Liver (tissue), 9 donors: ENCODE results near the gene TPRN. TPM values are rescaled to one million over a fixed set of nuclear protein-coding genes. Genes with fewer than 3 reads are reported as not detected.
A peak's percentile ranks its signal among the peaks of the same experiment; 100 is the strongest.

ENCODE experiments used
- DNase-seq: peaks from one replicate; pipeline ENCODE4 v3.0.0-alpha.2; 2017; ENCODE audit warnings: low spot score
- H3K27ac ChIP-seq, 2 donors: one replicate each; pipeline ENCODE4 v1.7.0; 2013; ENCODE audit warnings: inconsistent platforms in 2 of 2, low read length in 2 of 2, control low read depth in 1 of 2, low read depth in 1 of 2, mild to moderate bottlenecking in 1 of 2
- H3K27me3 ChIP-seq, 4 donors: one replicate each; pipeline versions ENCODE4 v1.6.1 to v1.7.0; 2013; ENCODE audit warnings: low read length in 3 of 4, inconsistent platforms in 1 of 4, mild to moderate bottlenecking in 1 of 4, moderate library complexity in 1 of 4; ENCODE audit not compliant: control insufficient read depth in 4 of 4, insufficient read depth in 4 of 4
- H3K36me3 ChIP-seq, 4 donors: one replicate each; pipeline versions ENCODE4 v1.6.1 to v1.7.0; 2013; ENCODE audit warnings: low read length in 3 of 4, mild to moderate bottlenecking in 3 of 4, low read depth in 1 of 4, moderate library complexity in 1 of 4; ENCODE audit not compliant: control insufficient read depth in 4 of 4, insufficient read depth in 3 of 4
- H3K4me1 ChIP-seq, 4 donors: one replicate each; pipeline versions ENCODE4 v1.6.1 to v1.7.0; 2013; ENCODE audit warnings: low read length in 3 of 4, mild to moderate bottlenecking in 3 of 4, moderate library complexity in 1 of 4; ENCODE audit not compliant: control insufficient read depth in 4 of 4, insufficient read depth in 4 of 4
- H3K4me3 ChIP-seq, 3 donors: one replicate each; pipeline versions ENCODE4 v1.6.1 to v1.7.0; 2013; ENCODE audit warnings: low read length in 3 of 3, control low read depth in 1 of 3, low read depth in 1 of 3, mild to moderate bottlenecking in 1 of 3
- H3K9ac ChIP-seq, 2 donors: one replicate each; pipeline ENCODE4 v1.7.0; 2013; ENCODE audit warnings: low read length in 2 of 2, mild to moderate bottlenecking in 2 of 2, moderate library complexity in 2 of 2, control low read depth in 1 of 2, low read depth in 1 of 2
- H3K9me3 ChIP-seq, 4 donors: one replicate each; pipeline versions ENCODE4 v1.6.1 to v1.7.0; 2013; ENCODE audit warnings: low read length in 3 of 4; ENCODE audit not compliant: control insufficient read depth in 4 of 4
- EGR1 ChIP-seq, 2 donors: IDR thresholded peaks; 2 replicates each; pipeline ENCODE4 v1.6.1; 2016 to 2018; ENCODE audit warnings: antibody characterized with exemption in 2 of 2, low read depth in 2 of 2
- FOXA2 ChIP-seq: IDR thresholded peaks from 2 replicates; pipeline ENCODE4 v1.6.1; 2016; ENCODE audit warnings: antibody characterized with exemption
- GABPA ChIP-seq, 2 donors: IDR thresholded peaks in 1 of 2; conservative IDR thresholded peaks in 1 of 2; 2 replicates each; pipeline ENCODE4 v1.6.1; 2016; ENCODE audit warnings: antibody characterized with exemption in 2 of 2, mild to moderate bottlenecking in 1 of 2, moderate library complexity in 1 of 2
- HNF4A ChIP-seq, 2 donors: conservative IDR thresholded peaks; 2 replicates each; pipeline ENCODE4 v1.6.1; 2016; ENCODE audit warnings: antibody characterized with exemption in 2 of 2, mild to moderate bottlenecking in 2 of 2
- HNF4G ChIP-seq: IDR thresholded peaks from 2 replicates; pipeline ENCODE4 v1.6.1; 2016; ENCODE audit warnings: antibody characterized with exemption
- JUND ChIP-seq, 2 donors: IDR thresholded peaks; 2 replicates each; pipeline ENCODE4 v1.6.1; 2016; ENCODE audit warnings: antibody characterized with exemption in 2 of 2
- NR2F2 ChIP-seq: IDR thresholded peaks from 2 replicates; pipeline ENCODE4 v1.6.1; 2016; ENCODE audit warnings: antibody characterized with exemption
- RAD21 ChIP-seq, 2 donors: IDR thresholded peaks; 2 replicates each; pipeline ENCODE4 v1.6.1; 2016; ENCODE audit warnings: antibody characterized with exemption in 2 of 2, mild to moderate bottlenecking in 2 of 2
- RXRA ChIP-seq, 2 donors: IDR thresholded peaks; 2 replicates each; pipeline ENCODE4 v1.6.1; 2017 to 2018; ENCODE audit warnings: antibody characterized with exemption in 2 of 2, mild to moderate bottlenecking in 1 of 2
- SP1 ChIP-seq: IDR thresholded peaks from 2 replicates; pipeline ENCODE4 v1.6.1; 2018; ENCODE audit warnings: antibody characterized with exemption, mild to moderate bottlenecking
- TAF1 ChIP-seq: conservative IDR thresholded peaks from 2 replicates; pipeline ENCODE4 v1.6.1; 2016; ENCODE audit warnings: antibody characterized with exemption, mild to moderate bottlenecking
- YY1 ChIP-seq: IDR thresholded peaks from 2 replicates; pipeline ENCODE4 v1.6.1; 2016; ENCODE audit warnings: antibody characterized with exemption, mild to moderate bottlenecking
- WGBS: extraction: QIAGEN DNeasy Blood & Tissue Kit; methylation state at CpG from one replicate; pipeline ENCODE4 v1.1.7; 2013; 5-methylcytosine and 5-hydroxymethylcytosine counted together
- polyA plus RNA-seq, 2 donors: library from polyadenylated mRNA; stranded (reverse) in 1 of 2; unstranded in 1 of 2; fragments of 200-250 nt in 1 of 2; fragments of >200 nt in 1 of 2; fragmentation: Nextera tagmentation in 1 of 2; extraction: Ambion mirVana in 1 of 2; gene quantifications; one replicate each; pipeline versions ENCODE4 v1.2.1 to v1.2.3, GENCODE V29; 2013 to 2015
- total RNA-seq, 2 donors: library from RNA; depleted of rRNA; stranded (reverse); fragments of >200 nt; gene quantifications; one replicate each; pipeline ENCODE4 v1.2.3, GENCODE V29; 2014
- TF ChIP-seq, protein P1 (sequence below): IDR thresholded peaks from 2 replicates; pipeline ENCODE4 v1.6.1; 2016; ENCODE audit warnings: antibody characterized with exemption, mild to moderate bottlenecking
- TF ChIP-seq, protein P2 (sequence below): fragments of 150-350 bp; IDR thresholded peaks from 2 replicates; pipeline ENCODE4 v1.5.1; 2017; ENCODE audit warnings: improper control_type of control experiment, low read depth, low read length; ENCODE audit not compliant: missing input control
- TF ChIP-seq, protein P3 (sequence below): IDR thresholded peaks from 2 replicates; pipeline ENCODE4 v1.6.1; 2016; ENCODE audit warnings: antibody characterized with exemption
- TF ChIP-seq, protein P4 (sequence below): IDR thresholded peaks from 2 replicates; pipeline ENCODE4 v1.6.1; 2016; ENCODE audit warnings: antibody characterized with exemption
- donor health status: healthy.
- donor health status: healthy.
- donor health status: healthy.
- donor health status: healthy.
- donor health status: healthy.

Gene TPRN
- total and polyA plus RNA-seq, 4 donors, result 5.4 to 20.1 (median 11.1) TPM

DNA sequence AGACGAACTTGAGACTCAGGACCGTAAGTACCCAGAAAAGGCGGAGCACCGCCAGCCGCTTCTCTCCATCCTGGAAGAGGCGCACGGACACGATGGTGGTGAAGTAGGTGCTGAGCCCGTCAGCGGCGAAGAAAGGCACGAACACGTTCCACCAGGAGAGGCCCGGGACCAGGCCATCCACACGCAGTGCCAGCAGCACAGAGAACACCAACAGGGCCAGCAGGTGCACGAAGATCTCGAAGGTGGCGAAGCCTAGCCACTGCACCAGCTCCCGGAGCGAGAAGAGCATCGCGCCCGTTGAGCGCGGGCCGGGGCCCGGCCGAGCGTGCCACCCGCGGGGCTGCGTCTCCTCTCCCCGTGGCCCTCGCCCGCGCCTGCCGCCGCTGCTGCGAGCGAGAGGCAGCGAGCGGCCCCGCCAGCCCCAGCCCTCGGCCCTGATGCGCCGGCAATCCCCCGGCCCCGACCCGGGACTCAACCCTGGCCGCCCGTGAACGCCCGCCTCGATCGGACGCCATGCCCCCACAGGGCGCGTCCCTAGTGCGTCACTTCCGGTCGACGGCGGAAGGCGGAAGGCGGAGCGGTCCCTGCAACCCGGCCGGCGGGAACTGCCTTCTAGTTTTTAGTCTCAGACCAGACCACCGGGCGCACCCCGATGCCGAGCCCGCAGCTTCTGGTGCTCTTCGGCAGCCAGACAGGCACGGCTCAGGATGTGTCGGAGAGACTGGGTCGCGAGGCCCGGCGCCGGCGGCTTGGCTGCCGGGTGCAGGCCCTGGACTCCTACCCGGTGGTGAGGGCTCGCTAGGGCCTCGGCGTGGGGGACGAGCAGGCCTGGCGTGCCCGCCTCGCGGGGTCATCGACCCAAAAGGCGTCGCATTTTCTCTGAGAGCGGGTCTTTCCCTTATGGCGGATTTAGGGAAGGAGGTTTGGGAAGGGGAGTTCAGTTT lies 4.9 kb upstream of the TPRN start, which contains the start of the genes NDOR1 and TMEM203 (continued):
- TF ChIP-seq, protein P1, sequence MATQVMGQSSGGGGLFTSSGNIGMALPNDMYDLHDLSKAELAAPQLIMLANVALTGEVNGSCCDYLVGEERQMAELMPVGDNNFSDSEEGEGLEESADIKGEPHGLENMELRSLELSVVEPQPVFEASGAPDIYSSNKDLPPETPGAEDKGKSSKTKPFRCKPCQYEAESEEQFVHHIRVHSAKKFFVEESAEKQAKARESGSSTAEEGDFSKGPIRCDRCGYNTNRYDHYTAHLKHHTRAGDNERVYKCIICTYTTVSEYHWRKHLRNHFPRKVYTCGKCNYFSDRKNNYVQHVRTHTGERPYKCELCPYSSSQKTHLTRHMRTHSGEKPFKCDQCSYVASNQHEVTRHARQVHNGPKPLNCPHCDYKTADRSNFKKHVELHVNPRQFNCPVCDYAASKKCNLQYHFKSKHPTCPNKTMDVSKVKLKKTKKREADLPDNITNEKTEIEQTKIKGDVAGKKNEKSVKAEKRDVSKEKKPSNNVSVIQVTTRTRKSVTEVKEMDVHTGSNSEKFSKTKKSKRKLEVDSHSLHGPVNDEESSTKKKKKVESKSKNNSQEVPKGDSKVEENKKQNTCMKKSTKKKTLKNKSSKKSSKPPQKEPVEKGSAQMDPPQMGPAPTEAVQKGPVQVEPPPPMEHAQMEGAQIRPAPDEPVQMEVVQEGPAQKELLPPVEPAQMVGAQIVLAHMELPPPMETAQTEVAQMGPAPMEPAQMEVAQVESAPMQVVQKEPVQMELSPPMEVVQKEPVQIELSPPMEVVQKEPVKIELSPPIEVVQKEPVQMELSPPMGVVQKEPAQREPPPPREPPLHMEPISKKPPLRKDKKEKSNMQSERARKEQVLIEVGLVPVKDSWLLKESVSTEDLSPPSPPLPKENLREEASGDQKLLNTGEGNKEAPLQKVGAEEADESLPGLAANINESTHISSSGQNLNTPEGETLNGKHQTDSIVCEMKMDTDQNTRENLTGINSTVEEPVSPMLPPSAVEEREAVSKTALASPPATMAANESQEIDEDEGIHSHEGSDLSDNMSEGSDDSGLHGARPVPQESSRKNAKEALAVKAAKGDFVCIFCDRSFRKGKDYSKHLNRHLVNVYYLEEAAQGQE, result no peak

DNA sequence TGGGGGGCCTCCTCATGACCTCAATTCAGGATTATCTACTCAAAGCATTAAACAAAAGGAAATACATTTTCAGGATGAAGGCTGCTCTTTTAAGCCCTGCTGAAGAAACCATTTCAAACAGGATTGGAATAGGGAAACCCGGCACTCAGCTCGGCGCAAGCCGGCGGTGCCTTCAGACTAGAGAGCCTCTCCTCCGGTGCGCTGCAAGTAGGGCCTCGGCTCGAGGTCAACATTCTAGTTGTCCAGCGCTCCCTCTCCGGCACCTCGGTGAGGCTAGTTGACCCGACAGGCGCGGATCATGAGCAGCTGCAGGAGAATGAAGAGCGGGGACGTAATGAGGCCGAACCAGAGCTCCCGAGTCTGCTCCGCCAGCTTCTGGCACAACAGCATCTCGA lies 4.2 kb upstream of the TPRN start:
- Histone ChIP-seq H3K9ac (peak overlapping the region; percentile 29 to 82), H3K27me3 (no peaks in the 10 kb centered on the region), H3K4me1 (peaks cover 25 to 62% (median 55%) of the 10 kb centered on the region in 4 donors), H3K27ac (peak overlapping the region in 1 of 2 donors; percentile 45), H3K36me3 (peaks cover 0 to 5% (median 0%) of the 10 kb centered on the region in 4 donors), H3K9me3 (no peaks in the 10 kb centered on the region), H3K4me3 (peak overlapping the region; percentile 90 to 98 (median 96))
- WGBS, result 11% methylated on average over 21 of the region's 21 CpGs
- DNase-seq, result no peak
- TF ChIP-seq TAF1 (no peak), RAD21 (IDR thresholded peaks at IDR 0.05) (no peak)

DNA sequence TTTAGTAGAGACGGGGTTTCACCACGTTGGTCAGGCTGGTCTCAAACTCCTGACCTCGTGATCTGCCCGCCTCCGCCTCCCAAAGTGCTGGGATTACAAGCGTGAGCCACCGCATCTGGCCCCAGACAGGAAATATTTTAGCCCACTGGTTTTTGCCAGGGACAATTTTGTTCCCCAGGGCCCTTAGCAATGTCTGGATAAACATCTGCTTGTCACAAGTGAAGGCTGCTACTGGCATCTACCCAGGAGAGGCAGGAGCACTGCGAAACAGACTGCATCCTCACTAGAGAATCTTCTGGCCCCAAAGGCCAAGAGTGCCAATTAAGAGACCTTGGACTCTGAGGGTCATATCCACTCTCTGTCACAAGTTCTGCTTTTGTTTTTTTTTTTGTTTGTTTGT lies 2.4 kb upstream of the TPRN start:
- no peaks in the 10 kb centered on the region for H3K27me3 ChIP-seq
- peak overlapping the region; percentile 31 to 78 for H3K27ac ChIP-seq
- H3K9me3 ChIP-seq, result no peaks in the 10 kb centered on the region
- TF ChIP-seq HNF4G (no peak), TAF1 (no peak), HNF4A (conservative IDR thresholded peaks at IDR 0.05) (peak; percentile 26 to 46), YY1 (no peak), SP1 (no peak), NR2F2 (peak; percentile 3), RAD21 (IDR thresholded peaks at IDR 0.05) (no peak), RXRA (IDR thresholded peaks at IDR 0.05) (no peak), EGR1 (IDR thresholded peaks at IDR 0.05; ENCODE audit: low read depth in 2 of 2) (no peak), JUND (IDR thresholded peaks at IDR 0.05) (no peak), GABPA (IDR thresholded peaks at IDR 0.05 in 1 of 2, conservative IDR thresholded peaks at IDR 0.05 in 1 of 2) (no peak), FOXA2 (no peak)
- TF ChIP-seq, protein P2, sequence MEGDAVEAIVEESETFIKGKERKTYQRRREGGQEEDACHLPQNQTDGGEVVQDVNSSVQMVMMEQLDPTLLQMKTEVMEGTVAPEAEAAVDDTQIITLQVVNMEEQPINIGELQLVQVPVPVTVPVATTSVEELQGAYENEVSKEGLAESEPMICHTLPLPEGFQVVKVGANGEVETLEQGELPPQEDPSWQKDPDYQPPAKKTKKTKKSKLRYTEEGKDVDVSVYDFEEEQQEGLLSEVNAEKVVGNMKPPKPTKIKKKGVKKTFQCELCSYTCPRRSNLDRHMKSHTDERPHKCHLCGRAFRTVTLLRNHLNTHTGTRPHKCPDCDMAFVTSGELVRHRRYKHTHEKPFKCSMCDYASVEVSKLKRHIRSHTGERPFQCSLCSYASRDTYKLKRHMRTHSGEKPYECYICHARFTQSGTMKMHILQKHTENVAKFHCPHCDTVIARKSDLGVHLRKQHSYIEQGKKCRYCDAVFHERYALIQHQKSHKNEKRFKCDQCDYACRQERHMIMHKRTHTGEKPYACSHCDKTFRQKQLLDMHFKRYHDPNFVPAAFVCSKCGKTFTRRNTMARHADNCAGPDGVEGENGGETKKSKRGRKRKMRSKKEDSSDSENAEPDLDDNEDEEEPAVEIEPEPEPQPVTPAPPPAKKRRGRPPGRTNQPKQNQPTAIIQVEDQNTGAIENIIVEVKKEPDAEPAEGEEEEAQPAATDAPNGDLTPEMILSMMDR, result no peak
- TF ChIP-seq, protein P3, sequence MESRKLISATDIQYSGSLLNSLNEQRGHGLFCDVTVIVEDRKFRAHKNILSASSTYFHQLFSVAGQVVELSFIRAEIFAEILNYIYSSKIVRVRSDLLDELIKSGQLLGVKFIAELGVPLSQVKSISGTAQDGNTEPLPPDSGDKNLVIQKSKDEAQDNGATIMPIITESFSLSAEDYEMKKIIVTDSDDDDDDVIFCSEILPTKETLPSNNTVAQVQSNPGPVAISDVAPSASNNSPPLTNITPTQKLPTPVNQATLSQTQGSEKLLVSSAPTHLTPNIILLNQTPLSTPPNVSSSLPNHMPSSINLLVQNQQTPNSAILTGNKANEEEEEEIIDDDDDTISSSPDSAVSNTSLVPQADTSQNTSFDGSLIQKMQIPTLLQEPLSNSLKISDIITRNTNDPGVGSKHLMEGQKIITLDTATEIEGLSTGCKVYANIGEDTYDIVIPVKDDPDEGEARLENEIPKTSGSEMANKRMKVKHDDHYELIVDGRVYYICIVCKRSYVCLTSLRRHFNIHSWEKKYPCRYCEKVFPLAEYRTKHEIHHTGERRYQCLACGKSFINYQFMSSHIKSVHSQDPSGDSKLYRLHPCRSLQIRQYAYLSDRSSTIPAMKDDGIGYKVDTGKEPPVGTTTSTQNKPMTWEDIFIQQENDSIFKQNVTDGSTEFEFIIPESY, result no peak
- TF ChIP-seq, protein P4, sequence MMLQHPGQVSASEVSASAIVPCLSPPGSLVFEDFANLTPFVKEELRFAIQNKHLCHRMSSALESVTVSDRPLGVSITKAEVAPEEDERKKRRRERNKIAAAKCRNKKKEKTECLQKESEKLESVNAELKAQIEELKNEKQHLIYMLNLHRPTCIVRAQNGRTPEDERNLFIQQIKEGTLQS, result no peak
- TF ChIP-seq, protein P1, result no peak
- H3K4me1 ChIP-seq, result peaks cover 27 to 78% (median 65%) of the 10 kb centered on the region in 4 donors
- DNase-seq, result no peak
- no peaks in the 10 kb centered on the region for H3K36me3 ChIP-seq
- H3K4me3 ChIP-seq, result no peak overlapping the region
- 37% methylated on average over 8 of the region's 8 CpGs for WGBS
- no peak overlapping the region for H3K9ac ChIP-seq
